ENCODE data around the gene MEX3D. TPM values are rescaled to one million over a fixed set of nuclear protein-coding genes. Genes with fewer than 3 reads are reported as not detected.

MEX3D gene
- total RNA-seq, 1 donor, result 47.0 TPM

GRCh38 chr19:1610579-1610978, 42.5 kb upstream of the MEX3D start:
- Histone ChIP-seq H3K79me2 (ENCODE audit: insufficient read depth, low read length) (no peaks in the 10 kb centered on the region), H3K4me3 (ENCODE audit: insufficient read depth, low read length) (no peak overlapping the region), H3K27me3 (ENCODE audit: insufficient read depth, low read length) (no peaks in the 10 kb centered on the region), H3K9me3 (ENCODE audit: low read depth, low read length) (no peaks in the 10 kb centered on the region), H3K27ac (ENCODE audit: low read depth, low read length) (no peak overlapping the region), H4K20me1 (ENCODE audit: insufficient read depth, low read length) (no peaks in the 10 kb centered on the region), H3K4me1 (ENCODE audit: insufficient read depth, low read length) (peaks cover 9% of the 10 kb centered on the region), H3K4me2 (ENCODE audit: insufficient read depth, low read length) (no peak overlapping the region), H3K36me3 (ENCODE audit: insufficient read depth, low read length) (peaks cover 37% of the 10 kb centered on the region), H2AFZ (ENCODE audit: low read length) (no peak overlapping the region)
- DNase-seq (ENCODE audit: insufficient read length, low spot score, missing footprints), result no peak
- TF ChIP-seq CTCF (IDR thresholded peaks at IDR 0.05; ENCODE audit: extremely low read depth, low read depth, low read length), result no peak

GRCh38 chr19:1609680-1610474, 41.8 kb upstream of the MEX3D start:
- H3K36me3 ChIP-seq (ENCODE audit: insufficient read depth, low read length), result peaks cover 33% of the 10 kb centered on the region
- H3K79me2 ChIP-seq (ENCODE audit: insufficient read depth, low read length), result peaks cover 4% of the 10 kb centered on the region
- H2AFZ ChIP-seq (ENCODE audit: low read length), result no peak overlapping the region
- no peak for TF ChIP-seq CTCF (IDR thresholded peaks at IDR 0.05; ENCODE audit: extremely low read depth, low read depth, low read length)
- H4K20me1 ChIP-seq (ENCODE audit: insufficient read depth, low read length), result no peaks in the 10 kb centered on the region
- no peak for DNase-seq (ENCODE audit: insufficient read length, low spot score, missing footprints)
- H3K4me3 ChIP-seq (ENCODE audit: insufficient read depth, low read length), result no peak overlapping the region
- H3K4me2 ChIP-seq (ENCODE audit: insufficient read depth, low read length), result no peak overlapping the region
- no peak overlapping the region for H3K27ac ChIP-seq (ENCODE audit: low read depth, low read length)
- no peaks in the 10 kb centered on the region for H3K9me3 ChIP-seq (ENCODE audit: low read depth, low read length)
- no peaks in the 10 kb centered on the region for H3K27me3 ChIP-seq (ENCODE audit: insufficient read depth, low read length)
- peaks cover 9% of the 10 kb centered on the region for H3K4me1 ChIP-seq (ENCODE audit: insufficient read depth, low read length)

- Histone ChIP-seq H3K36me3 (ENCODE audit: insufficient read depth, low read length) (peaks cover 27% of the 10 kb centered on the region), H4K20me1 (ENCODE audit: insufficient read depth, low read length) (no peaks in the 10 kb centered on the region), H3K9me3 (ENCODE audit: low read depth, low read length) (no peaks in the 10 kb centered on the region), H3K4me1 (ENCODE audit: insufficient read depth, low read length) (peaks cover 14% of the 10 kb centered on the region), H3K27me3 (ENCODE audit: insufficient read depth, low read length) (no peaks in the 10 kb centered on the region), H3K4me2 (ENCODE audit: insufficient read depth, low read length) (no peak overlapping the region), H2AFZ (ENCODE audit: low read length) (no peak overlapping the region), H3K79me2 (ENCODE audit: insufficient read depth, low read length) (peaks cover 12% of the 10 kb centered on the region), H3K27ac (ENCODE audit: low read depth, low read length) (no peak overlapping the region), H3K4me3 (ENCODE audit: insufficient read depth, low read length) (no peak overlapping the region)
- TF ChIP-seq CTCF (IDR thresholded peaks at IDR 0.05; ENCODE audit: extremely low read depth, low read depth, low read length), result no peak
- DNase-seq (ENCODE audit: insufficient read length, low spot score, missing footprints), result no peak
Measured at GRCh38 chr19:1609103-1609396, 40.9 kb upstream of the MEX3D start.

- Histone ChIP-seq H2AFZ (ENCODE audit: low read length) (no peak overlapping the region), H3K79me2 (ENCODE audit: insufficient read depth, low read length) (peaks cover 17% of the 10 kb centered on the region), H3K4me3 (ENCODE audit: insufficient read depth, low read length) (no peak overlapping the region), H3K9me3 (ENCODE audit: low read depth, low read length) (no peaks in the 10 kb centered on the region), H3K4me1 (ENCODE audit: insufficient read depth, low read length) (peaks cover 15% of the 10 kb centered on the region), H3K27me3 (ENCODE audit: insufficient read depth, low read length) (no peaks in the 10 kb centered on the region), H3K27ac (ENCODE audit: low read depth, low read length) (no peak overlapping the region), H4K20me1 (ENCODE audit: insufficient read depth, low read length) (peaks cover 3% of the 10 kb centered on the region), H3K4me2 (ENCODE audit: insufficient read depth, low read length) (no peak overlapping the region), H3K36me3 (ENCODE audit: insufficient read depth, low read length) (peaks cover 22% of the 10 kb centered on the region)
- DNase-seq (ENCODE audit: insufficient read length, low spot score, missing footprints), result no peak
- TF ChIP-seq CTCF (IDR thresholded peaks at IDR 0.05; ENCODE audit: extremely low read depth, low read depth, low read length), result no peak
Measured at GRCh38 chr19:1608359-1609102, 40.4 kb upstream of the MEX3D start.

All from osteoblast (primary cell).